ENCODE results near the gene GPR107.

DNA sequence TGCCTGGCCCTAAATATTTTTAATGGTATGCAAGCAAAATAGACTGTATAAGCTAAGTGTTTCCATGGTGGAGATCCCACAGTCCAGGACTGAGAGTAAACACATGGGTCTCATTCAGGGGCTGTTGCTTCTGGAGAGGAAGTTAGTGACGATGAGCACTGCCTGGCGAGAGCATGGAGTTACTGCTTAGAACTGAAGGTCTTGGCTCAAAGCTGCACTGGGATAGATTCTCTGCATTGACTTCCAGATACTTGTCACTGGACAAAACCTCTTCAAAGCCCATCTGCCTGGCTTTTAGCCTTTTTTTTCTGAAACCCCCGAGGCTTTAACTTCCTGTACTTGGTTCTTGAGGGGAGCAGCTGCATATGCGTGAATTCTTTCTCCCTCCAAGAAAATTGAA lies 39.2 kb downstream of the GPR107 start:
- TF ChIP-seq EZH2phosphoT487 (IDR thresholded peaks at IDR 0.05; ENCODE audit: low read depth, severe bottlenecking, unreplicated experiment): no peak
- TF ChIP-seq, protein P1, sequence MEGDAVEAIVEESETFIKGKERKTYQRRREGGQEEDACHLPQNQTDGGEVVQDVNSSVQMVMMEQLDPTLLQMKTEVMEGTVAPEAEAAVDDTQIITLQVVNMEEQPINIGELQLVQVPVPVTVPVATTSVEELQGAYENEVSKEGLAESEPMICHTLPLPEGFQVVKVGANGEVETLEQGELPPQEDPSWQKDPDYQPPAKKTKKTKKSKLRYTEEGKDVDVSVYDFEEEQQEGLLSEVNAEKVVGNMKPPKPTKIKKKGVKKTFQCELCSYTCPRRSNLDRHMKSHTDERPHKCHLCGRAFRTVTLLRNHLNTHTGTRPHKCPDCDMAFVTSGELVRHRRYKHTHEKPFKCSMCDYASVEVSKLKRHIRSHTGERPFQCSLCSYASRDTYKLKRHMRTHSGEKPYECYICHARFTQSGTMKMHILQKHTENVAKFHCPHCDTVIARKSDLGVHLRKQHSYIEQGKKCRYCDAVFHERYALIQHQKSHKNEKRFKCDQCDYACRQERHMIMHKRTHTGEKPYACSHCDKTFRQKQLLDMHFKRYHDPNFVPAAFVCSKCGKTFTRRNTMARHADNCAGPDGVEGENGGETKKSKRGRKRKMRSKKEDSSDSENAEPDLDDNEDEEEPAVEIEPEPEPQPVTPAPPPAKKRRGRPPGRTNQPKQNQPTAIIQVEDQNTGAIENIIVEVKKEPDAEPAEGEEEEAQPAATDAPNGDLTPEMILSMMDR (IDR thresholded peaks at IDR 0.05; ENCODE audit: poor library complexity): no peak

Measured in hepatocyte (in vitro differentiated cells).